Loucy (cell line): Measurements from ENCODE around the gene PIK3R1.

Source experiments
- H2AFZ ChIP-seq: fragments of 200-600 bp; sonication (generic); 2 replicates; pipeline ENCODE4 v1.6.0; 2016; ENCODE audit warnings: antibody characterized with exemption, mild to moderate bottlenecking, low read length, moderate library complexity
- H3F3A ChIP-seq: fragments of 200-600 bp; 2 replicates; pipeline ENCODE4 v1.6.0; 2016; ENCODE audit warnings: antibody characterized with exemption, low read depth, mild to moderate bottlenecking
- H3K27me3 ChIP-seq: fragments of 200-600 bp; sonication (generic); 2 replicates; pipeline ENCODE4 v1.6.1; 2014; ENCODE audit warnings: low read length, mild to moderate bottlenecking; ENCODE audit not compliant: insufficient read depth, poor library complexity, severe bottlenecking
- H3K36me3 ChIP-seq: fragments of 200-600 bp; sonication (generic); 2 replicates; pipeline ENCODE4 v1.6.1; 2016; ENCODE audit warnings: low read length; ENCODE audit not compliant: insufficient read depth
- H3K4me1 ChIP-seq: fragments of 200-600 bp; sonication (generic); 2 replicates; pipeline ENCODE4 v1.5.1; 2014; ENCODE audit warnings: low read length, mild to moderate bottlenecking; ENCODE audit not compliant: insufficient read depth, poor library complexity, severe bottlenecking
- H3K4me2 ChIP-seq: fragments of 200-600 bp; sonication (generic); 2 replicates; pipeline ENCODE4 v1.6.0; 2014; ENCODE audit warnings: antibody characterized with exemption, low read length, low read depth, mild to moderate bottlenecking; ENCODE audit not compliant: poor library complexity, severe bottlenecking
- H3K4me3 ChIP-seq: fragments of 200-600 bp; sonication (generic); 2 replicates; pipeline ENCODE4 v1.5.1; 2014; ENCODE audit warnings: low read length, mild to moderate bottlenecking, mixed read lengths; ENCODE audit not compliant: poor library complexity, severe bottlenecking
- H3K79me2 ChIP-seq: fragments of 200-600 bp; sonication (generic); 2 replicates; pipeline ENCODE4 v1.6.1; 2014; ENCODE audit warnings: low read length; ENCODE audit not compliant: insufficient read depth
- H3K9ac ChIP-seq: fragments of 200-600 bp; sonication (generic); 2 replicates; pipeline ENCODE4 v1.6.0; 2014; ENCODE audit warnings: mild to moderate bottlenecking, low read depth, low read length, moderate library complexity; ENCODE audit not compliant: poor library complexity, severe bottlenecking
- H3K9me2 ChIP-seq: fragments of 200-600 bp; sonication (generic); replicated peaks from 2 replicates; pipeline ENCODE4 v1.6.1; 2016; ENCODE audit warnings: low read depth, low read length, mixed read lengths
- H3K9me3 ChIP-seq: fragments of 200-600 bp; sonication (generic); 2 replicates; pipeline ENCODE4 v1.6.1; 2014; ENCODE audit warnings: mild to moderate bottlenecking, antibody characterized with exemption, low read length, low read depth; ENCODE audit not compliant: insufficient read depth
- H4K20me1 ChIP-seq: fragments of 200-600 bp; sonication (generic); 2 replicates; pipeline ENCODE4 v1.6.0; 2014; ENCODE audit warnings: antibody characterized with exemption, low read length, mild to moderate bottlenecking; ENCODE audit not compliant: insufficient read depth, poor library complexity, severe bottlenecking
- EZH2phosphoT487 ChIP-seq: fragments of 200-600 bp; IDR thresholded peaks from 2 replicates; pipeline ENCODE4 v1.6.1; 2018; ENCODE audit warnings: antibody characterized with exemption, mild to moderate bottlenecking, moderate library complexity, borderline replicate concordance
- TF ChIP-seq, protein P1 (sequence below): fragments of 200-600 bp; sonication (generic); conservative IDR thresholded peaks from 2 replicates; pipeline ENCODE4 v1.5.1; 2014; ENCODE audit warnings: mild to moderate bottlenecking, antibody characterized with exemption, low read length

PIK3R1 gene

DNA sequence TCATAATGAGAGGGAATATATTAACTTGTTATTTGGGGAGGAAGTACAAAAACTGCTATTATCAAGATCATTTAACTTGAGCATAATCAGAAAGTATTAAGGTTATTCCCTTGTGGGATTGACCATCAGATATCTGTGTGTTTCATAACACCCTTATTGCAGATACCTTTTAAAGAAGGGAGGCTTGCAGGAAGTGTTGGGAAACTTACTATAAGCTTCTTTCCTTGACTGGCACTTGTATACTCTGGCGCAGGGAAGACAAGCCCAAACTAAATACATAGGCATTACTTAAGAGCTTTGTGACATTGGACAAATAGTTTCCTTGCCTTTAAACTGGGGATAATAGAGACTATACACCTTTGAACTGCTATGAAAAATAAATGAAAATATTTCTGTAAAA, 50.9 kb downstream of the PIK3R1 start:
- no peaks in the 10 kb centered on the region for H3K27me3 ChIP-seq
- H3K4me1 ChIP-seq = peaks cover 83% of the 10 kb centered on the region
- no peak overlapping the region for H2AFZ ChIP-seq
- TF ChIP-seq, protein P1, sequence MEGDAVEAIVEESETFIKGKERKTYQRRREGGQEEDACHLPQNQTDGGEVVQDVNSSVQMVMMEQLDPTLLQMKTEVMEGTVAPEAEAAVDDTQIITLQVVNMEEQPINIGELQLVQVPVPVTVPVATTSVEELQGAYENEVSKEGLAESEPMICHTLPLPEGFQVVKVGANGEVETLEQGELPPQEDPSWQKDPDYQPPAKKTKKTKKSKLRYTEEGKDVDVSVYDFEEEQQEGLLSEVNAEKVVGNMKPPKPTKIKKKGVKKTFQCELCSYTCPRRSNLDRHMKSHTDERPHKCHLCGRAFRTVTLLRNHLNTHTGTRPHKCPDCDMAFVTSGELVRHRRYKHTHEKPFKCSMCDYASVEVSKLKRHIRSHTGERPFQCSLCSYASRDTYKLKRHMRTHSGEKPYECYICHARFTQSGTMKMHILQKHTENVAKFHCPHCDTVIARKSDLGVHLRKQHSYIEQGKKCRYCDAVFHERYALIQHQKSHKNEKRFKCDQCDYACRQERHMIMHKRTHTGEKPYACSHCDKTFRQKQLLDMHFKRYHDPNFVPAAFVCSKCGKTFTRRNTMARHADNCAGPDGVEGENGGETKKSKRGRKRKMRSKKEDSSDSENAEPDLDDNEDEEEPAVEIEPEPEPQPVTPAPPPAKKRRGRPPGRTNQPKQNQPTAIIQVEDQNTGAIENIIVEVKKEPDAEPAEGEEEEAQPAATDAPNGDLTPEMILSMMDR = no peak
- no peak for TF ChIP-seq EZH2phosphoT487
- peak overlapping the region; percentile 28 for H3K4me2 ChIP-seq
- H3K4me3 ChIP-seq = no peak overlapping the region
- peaks cover 11% of the 10 kb centered on the region for H3F3A ChIP-seq
- H3K36me3 ChIP-seq = peaks cover 12% of the 10 kb centered on the region; the same call in 1 of the 2 replicates
- H3K9me3 ChIP-seq = no peaks in the 10 kb centered on the region
- no peak overlapping the region for H3K9ac ChIP-seq
- H4K20me1 ChIP-seq = peaks cover 76% of the 10 kb centered on the region
- no peaks in the 10 kb centered on the region for H3K9me2 ChIP-seq
- peaks cover 92% of the 10 kb centered on the region for H3K79me2 ChIP-seq

DNA sequence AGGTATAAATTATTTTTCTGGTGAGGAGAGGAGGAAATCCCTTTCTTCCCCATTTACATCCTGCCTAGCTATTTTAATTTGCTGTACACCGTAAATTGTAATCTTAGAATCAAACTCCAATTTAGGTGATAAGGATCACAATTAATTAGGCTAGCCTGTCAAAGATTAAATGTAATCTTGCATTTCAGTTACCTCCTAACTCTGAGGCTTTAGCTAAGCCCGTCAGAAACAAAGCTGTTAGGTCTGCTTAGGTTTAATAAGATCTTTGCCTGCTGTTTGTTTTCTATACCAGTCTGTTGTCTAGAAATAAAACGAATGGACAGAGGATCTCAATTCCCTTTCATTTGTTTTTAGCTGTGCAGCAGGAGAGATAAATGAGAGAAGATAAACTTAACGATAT, 51.5 kb downstream of the PIK3R1 start:
- Histone ChIP-seq H3K36me3 (peaks cover 12% of the 10 kb centered on the region; the same call in 1 of the 2 replicates), H4K20me1 (peaks cover 75% of the 10 kb centered on the region), H3F3A (peaks cover 5% of the 10 kb centered on the region), H3K27me3 (no peaks in the 10 kb centered on the region), H3K4me2 (peak overlapping the region; percentile 28), H3K79me2 (peaks cover 93% of the 10 kb centered on the region), H3K9me3 (no peaks in the 10 kb centered on the region), H3K4me3 (no peak overlapping the region), H3K9me2 (no peaks in the 10 kb centered on the region), H2AFZ (no peak overlapping the region), H3K9ac (peak overlapping the region; percentile 13), H3K4me1 (peaks cover 83% of the 10 kb centered on the region)
- no peak for TF ChIP-seq EZH2phosphoT487
- TF ChIP-seq, protein P1 = no peak

- Histone ChIP-seq H3K4me1 (peaks cover 85% of the 10 kb centered on the region), H3K9ac (peak overlapping the region; percentile 17), H3F3A (peaks cover 4% of the 10 kb centered on the region; the same call in 1 of the 2 replicates), H4K20me1 (peaks cover 83% of the 10 kb centered on the region), H3K9me3 (no peaks in the 10 kb centered on the region), H3K4me3 (no peak overlapping the region), H3K27me3 (no peaks in the 10 kb centered on the region), H2AFZ (no peak overlapping the region), H3K79me2 (peaks cover 99% of the 10 kb centered on the region), H3K9me2 (no peaks in the 10 kb centered on the region), H3K4me2 (peak overlapping the region; percentile 34), H3K36me3 (peaks cover 17% of the 10 kb centered on the region; the same call in 1 of the 2 replicates)
- TF ChIP-seq EZH2phosphoT487 = no peak
- TF ChIP-seq, protein P1 = no peak
These were observed 52.7 kb downstream of the PIK3R1 start for GRCh38 chr5:68268101-68268851.
